Retinal pigment epithelial cell (primary cell): Measurements from ENCODE around the gene HOXA10.

Experiments
- DNase-seq: peaks from one replicate; pipeline ENCODE4 v3.0.0-alpha.2; 2010; ENCODE audit warnings: low read depth
- H3K4me3 ChIP-seq: 2 replicates; pipeline ENCODE4 v1.5.1; 2011; ENCODE audit warnings: mild to moderate bottlenecking, low read length, control low read depth, moderate library complexity
- TF ChIP-seq, protein P1 (sequence below): conservative IDR thresholded peaks from 2 replicates; pipeline ENCODE4 v1.5.1; 2011; ENCODE audit warnings: low read depth, low read length, control low read depth, inconsistent platforms

HOXA10 gene

GRCh38 chr7:27153526-27153925 is 20.6 kb downstream of the HOXA10 start:
- no peak overlapping the region for H3K4me3 ChIP-seq
- TF ChIP-seq, protein P1, sequence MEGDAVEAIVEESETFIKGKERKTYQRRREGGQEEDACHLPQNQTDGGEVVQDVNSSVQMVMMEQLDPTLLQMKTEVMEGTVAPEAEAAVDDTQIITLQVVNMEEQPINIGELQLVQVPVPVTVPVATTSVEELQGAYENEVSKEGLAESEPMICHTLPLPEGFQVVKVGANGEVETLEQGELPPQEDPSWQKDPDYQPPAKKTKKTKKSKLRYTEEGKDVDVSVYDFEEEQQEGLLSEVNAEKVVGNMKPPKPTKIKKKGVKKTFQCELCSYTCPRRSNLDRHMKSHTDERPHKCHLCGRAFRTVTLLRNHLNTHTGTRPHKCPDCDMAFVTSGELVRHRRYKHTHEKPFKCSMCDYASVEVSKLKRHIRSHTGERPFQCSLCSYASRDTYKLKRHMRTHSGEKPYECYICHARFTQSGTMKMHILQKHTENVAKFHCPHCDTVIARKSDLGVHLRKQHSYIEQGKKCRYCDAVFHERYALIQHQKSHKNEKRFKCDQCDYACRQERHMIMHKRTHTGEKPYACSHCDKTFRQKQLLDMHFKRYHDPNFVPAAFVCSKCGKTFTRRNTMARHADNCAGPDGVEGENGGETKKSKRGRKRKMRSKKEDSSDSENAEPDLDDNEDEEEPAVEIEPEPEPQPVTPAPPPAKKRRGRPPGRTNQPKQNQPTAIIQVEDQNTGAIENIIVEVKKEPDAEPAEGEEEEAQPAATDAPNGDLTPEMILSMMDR = no peak

DNA sequence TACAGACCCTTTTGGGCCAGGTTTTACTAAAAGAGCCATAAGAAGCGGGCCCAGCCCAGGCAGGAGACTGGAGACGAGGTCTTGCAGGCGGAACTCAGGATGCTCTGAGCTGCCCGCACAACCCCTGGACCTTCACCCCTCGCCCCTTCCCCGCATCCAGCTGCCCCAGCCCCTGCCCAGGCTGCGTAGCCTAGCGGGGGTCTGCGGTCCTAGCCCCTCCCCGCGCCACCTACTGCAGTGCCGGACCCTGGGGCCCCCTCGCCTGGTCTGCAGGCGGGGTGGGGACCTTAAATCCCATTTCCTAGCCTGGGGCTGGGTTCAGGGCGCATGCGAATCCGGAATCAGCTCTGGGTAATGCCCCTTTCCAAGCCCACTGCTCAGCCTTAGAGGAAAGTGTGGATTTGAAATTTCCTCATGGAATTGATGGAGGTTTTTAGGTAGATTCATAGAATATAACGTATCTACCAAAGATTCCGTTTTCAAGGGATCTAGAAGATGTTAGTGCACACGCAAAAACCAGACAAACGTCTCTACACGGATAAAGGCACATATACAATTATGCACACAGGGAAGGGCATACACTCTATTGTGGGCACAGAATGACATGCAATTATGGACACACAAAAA is 21.2 kb downstream of the HOXA10 start:
- TF ChIP-seq, protein P1 = no peak
- H3K4me3 ChIP-seq = no peak overlapping the region
- DNase-seq = no peak

More at GRCh38 chr7:27153526-27153925, 20.6 kb downstream of the HOXA10 start:
- no peak for DNase-seq

DNA sequence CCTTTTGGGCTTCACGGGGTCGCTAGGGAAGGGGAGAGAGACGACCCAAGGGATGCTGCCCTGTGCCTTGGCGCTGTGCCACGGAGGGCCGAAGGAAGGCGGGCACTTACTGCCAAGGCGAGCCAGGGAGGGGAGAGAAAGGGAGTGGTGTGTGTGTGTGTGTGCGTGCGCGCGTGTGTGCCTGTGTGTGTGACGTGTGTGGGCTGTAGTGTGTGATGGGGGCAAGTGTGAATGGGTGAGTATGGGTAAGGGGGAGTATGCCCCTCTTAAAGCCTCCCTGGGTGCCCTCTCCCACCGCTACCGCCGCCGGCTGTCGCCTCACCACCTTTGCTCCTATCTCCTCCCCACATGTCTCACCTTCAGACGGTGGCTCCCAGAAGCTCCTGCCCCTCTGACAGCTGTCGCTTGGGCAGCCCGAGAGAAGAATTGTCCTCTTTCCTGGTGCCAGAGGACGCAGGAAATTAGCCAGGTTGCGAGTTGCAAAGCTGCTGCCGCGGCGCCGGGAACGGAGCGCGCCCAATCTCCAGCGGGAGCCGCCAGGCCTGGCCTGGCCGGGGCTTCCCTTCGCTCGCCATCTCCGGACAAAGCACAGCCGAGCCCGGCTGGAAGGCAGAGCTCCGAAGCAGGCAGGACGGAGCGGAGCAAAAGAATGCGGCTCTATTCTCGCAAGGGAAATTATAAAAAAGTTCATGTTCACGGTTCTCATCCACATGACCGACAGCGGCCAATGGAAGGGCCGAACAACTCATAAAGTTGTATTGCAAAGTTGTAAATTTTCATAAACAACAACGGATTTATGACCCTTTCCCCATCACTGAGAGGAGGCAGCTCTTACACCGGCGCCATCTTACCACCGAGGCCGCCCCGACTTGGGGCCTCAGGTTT is 21.9 kb downstream of the HOXA10 start, which contains the start of gene HOXA3:
TSS of gene HOXA3 (minus strand) at position 653 of the 885 bp plus-strand sequence. CDS start 41,943 bp downstream, outside the sequence.
- TF ChIP-seq, protein P1 = no peak
- no peak within 1 kb of the TSS for H3K4me3 ChIP-seq
- DNase-seq = no peak

DNA sequence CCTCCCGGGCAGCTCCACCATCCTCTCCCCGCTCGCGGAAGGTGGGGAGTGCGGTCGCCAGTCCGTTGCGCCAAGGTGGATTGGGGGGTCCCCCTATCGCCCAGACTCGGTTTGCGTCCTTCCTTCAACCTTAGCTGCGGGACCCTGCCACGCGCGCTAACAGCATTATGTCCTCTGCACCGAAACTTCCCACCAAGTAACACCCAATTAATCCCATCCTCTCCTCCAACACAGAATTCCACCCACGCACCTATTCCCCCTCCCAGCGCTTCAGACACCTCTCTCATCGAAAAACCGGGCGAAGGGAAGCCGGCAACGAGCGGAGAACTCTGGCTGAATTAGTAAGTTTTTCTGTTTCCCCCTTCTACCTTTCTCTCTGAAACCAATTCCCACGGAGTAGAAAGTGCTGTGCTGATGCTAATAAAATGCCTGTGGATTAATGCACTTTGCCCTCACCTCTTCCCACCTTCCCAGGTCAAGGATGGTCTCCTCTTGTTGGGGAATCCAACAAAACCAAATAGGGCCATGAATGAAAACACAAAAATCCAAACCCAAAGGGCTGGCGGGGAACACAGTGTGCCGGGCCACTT is 22.7 kb downstream of the HOXA10 start:
- TF ChIP-seq, protein P1 = no peak
- no peak overlapping the region for H3K4me3 ChIP-seq
- no peak for DNase-seq

DNA sequence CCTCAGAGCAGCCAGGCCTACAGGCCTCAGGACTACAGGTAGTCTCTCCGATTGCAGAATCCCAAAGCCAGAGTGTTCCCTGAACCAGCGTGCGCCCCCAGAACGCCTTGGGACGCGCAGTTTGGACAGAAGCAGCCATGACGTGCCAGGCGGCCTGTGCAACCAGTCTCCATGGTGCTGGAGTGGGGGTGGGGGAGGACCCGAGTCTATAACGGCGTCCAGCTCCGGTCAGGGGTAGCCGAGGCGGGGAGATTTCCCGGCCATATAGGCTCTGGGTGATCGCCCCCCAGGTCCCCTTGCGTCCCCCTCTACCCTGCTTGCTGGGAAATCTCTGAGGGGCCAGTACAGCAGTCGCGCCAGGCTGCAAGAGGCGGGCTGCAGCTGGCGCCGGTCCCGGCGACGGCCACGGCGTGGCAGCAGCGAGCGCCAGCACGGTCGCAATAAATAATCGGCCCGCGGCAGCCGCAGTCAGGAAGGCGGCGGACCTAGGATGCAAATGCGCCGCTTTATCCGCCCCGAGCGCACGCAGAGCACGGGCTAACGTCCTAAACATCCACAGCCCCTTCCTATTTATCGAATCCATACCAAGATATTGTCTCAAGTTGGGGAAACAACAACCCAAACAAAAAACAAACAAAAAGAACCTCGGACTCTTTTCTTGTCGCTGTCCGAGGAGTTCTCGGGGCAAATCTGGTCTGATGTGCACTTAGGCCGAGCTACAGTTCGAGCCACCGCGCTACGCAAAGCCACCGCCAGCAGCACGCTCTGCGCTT is 23.4 kb downstream of the HOXA10 start:
- H3K4me3 ChIP-seq = no peak overlapping the region
- TF ChIP-seq, protein P1 = peak; percentile 68
- no peak for DNase-seq

GRCh38 chr7:27149842-27150567 is 24.1 kb downstream of the HOXA10 start:
- TF ChIP-seq, protein P1 = no peak
- no peak overlapping the region for H3K4me3 ChIP-seq
- DNase-seq = no peak
